HL-60 (cell line): Measurements from ENCODE around the gene DYNC2I2.

ENCODE experiments used
- DNase-seq, 2 experiments: peaks; one replicate each; pipeline ENCODE4 v3.0.0-alpha.2; 2010 to 2020; ENCODE audit warnings: low read depth in 1 of 2, low spot score in 1 of 2
- H3K27ac ChIP-seq: fragments of 250-450 bp; sonication (Bioruptor Pico); replicated peaks from 2 replicates; pipeline ENCODE4 v1.5.1; 2020; ENCODE audit warnings: mild to moderate bottlenecking, moderate library complexity
- H3K27me3 ChIP-seq: fragments of 250-450 bp; sonication (Bioruptor Pico); 2 replicates; pipeline ENCODE4 v1.5.1; 2021; ENCODE audit warnings: mild to moderate bottlenecking, moderate library complexity; ENCODE audit not compliant: insufficient read depth, poor library complexity, severe bottlenecking
- H3K4me3 ChIP-seq: replicated peaks from 2 replicates; pipeline ENCODE4 v1.5.1; 2011; ENCODE audit warnings: mild to moderate bottlenecking, control low read depth, low read length; ENCODE audit not compliant: insufficient read depth
- GABPA ChIP-seq: IDR thresholded peaks from 2 replicates; pipeline ENCODE4 v1.6.1; 2012; ENCODE audit warnings: low read depth
- POLR2AphosphoS5 ChIP-seq: IDR thresholded peaks from 2 replicates; pipeline ENCODE4 v1.6.1; 2012; ENCODE audit warnings: low read depth
- SPI1 ChIP-seq: IDR thresholded peaks from 2 replicates; pipeline ENCODE4 v1.6.1; 2012; ENCODE audit warnings: low read depth, mild to moderate bottlenecking, borderline replicate concordance
- TF ChIP-seq, protein P1 (sequence below): IDR thresholded peaks from 2 replicates; pipeline ENCODE4 v1.6.1; 2012; ENCODE audit warnings: low read depth; ENCODE audit not compliant: insufficient replicate concordance
- TF ChIP-seq, protein P2 (sequence below): IDR thresholded peaks from one replicate; pipeline ENCODE4 v1.5.1; 2011; ENCODE audit warnings: low read length, control low read depth, inconsistent platforms; ENCODE audit not compliant: insufficient read depth

The DYNC2I2 gene

DNA sequence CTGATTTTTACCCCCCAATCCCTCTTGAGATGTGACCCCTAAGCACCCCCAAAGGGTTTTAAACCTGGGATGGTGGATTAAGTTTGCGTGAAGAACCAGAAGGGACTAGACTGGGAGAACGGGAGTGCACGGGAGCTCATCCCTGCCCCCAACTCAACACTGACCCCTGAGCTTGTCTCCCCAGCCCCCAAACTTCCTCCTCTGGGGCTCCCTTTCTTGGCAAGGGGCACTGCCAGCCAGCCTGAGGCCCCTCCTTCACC lies 27.3 kb upstream of the DYNC2I2 start:
- DNase-seq, result no peak
- TF ChIP-seq, protein P1, sequence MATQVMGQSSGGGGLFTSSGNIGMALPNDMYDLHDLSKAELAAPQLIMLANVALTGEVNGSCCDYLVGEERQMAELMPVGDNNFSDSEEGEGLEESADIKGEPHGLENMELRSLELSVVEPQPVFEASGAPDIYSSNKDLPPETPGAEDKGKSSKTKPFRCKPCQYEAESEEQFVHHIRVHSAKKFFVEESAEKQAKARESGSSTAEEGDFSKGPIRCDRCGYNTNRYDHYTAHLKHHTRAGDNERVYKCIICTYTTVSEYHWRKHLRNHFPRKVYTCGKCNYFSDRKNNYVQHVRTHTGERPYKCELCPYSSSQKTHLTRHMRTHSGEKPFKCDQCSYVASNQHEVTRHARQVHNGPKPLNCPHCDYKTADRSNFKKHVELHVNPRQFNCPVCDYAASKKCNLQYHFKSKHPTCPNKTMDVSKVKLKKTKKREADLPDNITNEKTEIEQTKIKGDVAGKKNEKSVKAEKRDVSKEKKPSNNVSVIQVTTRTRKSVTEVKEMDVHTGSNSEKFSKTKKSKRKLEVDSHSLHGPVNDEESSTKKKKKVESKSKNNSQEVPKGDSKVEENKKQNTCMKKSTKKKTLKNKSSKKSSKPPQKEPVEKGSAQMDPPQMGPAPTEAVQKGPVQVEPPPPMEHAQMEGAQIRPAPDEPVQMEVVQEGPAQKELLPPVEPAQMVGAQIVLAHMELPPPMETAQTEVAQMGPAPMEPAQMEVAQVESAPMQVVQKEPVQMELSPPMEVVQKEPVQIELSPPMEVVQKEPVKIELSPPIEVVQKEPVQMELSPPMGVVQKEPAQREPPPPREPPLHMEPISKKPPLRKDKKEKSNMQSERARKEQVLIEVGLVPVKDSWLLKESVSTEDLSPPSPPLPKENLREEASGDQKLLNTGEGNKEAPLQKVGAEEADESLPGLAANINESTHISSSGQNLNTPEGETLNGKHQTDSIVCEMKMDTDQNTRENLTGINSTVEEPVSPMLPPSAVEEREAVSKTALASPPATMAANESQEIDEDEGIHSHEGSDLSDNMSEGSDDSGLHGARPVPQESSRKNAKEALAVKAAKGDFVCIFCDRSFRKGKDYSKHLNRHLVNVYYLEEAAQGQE, result peak; percentile 5
- TF ChIP-seq POLR2AphosphoS5, result no peak
- Histone ChIP-seq H3K27me3 (no peaks in the 10 kb centered on the region), H3K4me3 (peak overlapping the region; percentile 63), H3K27ac (peak overlapping the region; percentile 87)

DNA sequence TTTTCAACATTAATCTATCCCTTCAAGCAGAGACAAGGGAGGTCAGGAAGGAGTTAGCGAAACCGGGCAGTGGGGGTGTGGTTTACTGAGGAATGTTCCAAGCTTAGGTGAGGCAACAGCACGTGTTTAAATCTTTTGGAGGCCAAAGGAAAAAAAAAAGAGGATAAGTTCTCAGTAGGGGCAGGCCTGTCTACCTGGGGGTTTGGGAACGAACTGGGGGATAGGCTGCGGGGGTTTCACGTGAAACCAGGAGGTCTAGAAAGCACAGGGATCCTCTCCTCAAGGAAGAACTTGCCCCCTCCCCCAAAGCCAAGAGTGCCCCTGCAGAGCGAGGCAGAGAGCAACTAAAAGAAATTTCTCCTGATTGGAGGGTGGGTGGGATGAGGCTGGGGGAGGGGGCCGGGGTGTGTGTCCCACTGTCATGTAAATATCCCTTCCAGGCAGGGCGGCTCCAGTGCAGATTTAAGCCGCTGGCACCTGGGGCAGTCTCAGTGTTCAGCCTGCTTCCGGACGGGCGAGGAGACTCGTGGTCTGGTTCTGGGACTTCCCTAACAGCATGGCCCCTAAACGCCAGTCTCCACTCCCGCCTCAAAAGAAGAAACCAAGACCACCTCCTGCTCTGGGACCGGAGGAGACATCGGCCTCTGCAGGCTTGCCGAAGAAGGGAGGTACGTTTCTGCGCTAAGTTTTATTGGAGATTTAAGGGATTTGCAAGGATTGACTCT lies 26.9 kb upstream of the DYNC2I2 start:
- peak in 1 of 2 experiments; percentile 75 for DNase-seq
- Histone ChIP-seq H3K4me3 (peak overlapping the region; percentile 63), H3K27me3 (no peaks in the 10 kb centered on the region), H3K27ac (peak overlapping the region; percentile 87)
- peak; percentile 17; the same call in 1 of the 2 replicates for TF ChIP-seq SPI1
- TF ChIP-seq, protein P1, result peak; percentile 13
- TF ChIP-seq, protein P2, sequence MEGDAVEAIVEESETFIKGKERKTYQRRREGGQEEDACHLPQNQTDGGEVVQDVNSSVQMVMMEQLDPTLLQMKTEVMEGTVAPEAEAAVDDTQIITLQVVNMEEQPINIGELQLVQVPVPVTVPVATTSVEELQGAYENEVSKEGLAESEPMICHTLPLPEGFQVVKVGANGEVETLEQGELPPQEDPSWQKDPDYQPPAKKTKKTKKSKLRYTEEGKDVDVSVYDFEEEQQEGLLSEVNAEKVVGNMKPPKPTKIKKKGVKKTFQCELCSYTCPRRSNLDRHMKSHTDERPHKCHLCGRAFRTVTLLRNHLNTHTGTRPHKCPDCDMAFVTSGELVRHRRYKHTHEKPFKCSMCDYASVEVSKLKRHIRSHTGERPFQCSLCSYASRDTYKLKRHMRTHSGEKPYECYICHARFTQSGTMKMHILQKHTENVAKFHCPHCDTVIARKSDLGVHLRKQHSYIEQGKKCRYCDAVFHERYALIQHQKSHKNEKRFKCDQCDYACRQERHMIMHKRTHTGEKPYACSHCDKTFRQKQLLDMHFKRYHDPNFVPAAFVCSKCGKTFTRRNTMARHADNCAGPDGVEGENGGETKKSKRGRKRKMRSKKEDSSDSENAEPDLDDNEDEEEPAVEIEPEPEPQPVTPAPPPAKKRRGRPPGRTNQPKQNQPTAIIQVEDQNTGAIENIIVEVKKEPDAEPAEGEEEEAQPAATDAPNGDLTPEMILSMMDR, result no peak
- peak; percentile 25; the same call in 1 of the 2 replicates for TF ChIP-seq POLR2AphosphoS5
- TF ChIP-seq GABPA, result no peak

DNA sequence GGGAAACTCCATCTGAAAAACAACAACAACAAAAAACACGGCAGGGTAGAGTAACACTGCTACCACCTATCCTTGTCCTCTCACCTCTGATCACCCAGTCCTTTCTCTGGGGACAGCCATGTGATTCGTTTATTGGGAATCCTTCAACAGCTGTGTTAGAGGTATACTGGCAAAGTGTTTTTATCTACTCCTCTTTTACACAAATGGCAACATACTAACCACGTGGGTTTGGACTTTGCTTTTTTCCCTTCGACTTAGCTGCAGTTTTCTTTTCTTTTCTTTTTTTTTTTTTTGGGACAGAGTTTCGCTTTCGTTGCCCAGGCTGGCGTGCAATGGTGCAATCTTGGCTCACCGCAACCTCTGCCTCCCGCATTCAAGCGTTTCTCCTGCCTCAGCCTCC lies 21.1 kb upstream of the DYNC2I2 start:
- H3K4me3 ChIP-seq, result no peak overlapping the region
- no peak for DNase-seq
- H3K27me3 ChIP-seq, result no peaks in the 10 kb centered on the region
- no peak for TF ChIP-seq GABPA
- TF ChIP-seq, protein P1, result no peak
- TF ChIP-seq, protein P2, result no peak
- TF ChIP-seq SPI1, result no peak
- TF ChIP-seq POLR2AphosphoS5, result no peak
- no peak overlapping the region for H3K27ac ChIP-seq
